Pancreas (tissue), 10 donors: ENCODE measurements around the gene NSD2. TPM values are rescaled to one million over a fixed set of nuclear protein-coding genes. Genes with fewer than 3 reads are reported as not detected.

Source experiments
- ATAC-seq, 4 donors: fragments of 200-7000 bp; cut with Tn5 transposase; one replicate each; pipeline versions ENCODE4 v1.8.0 to v1.9.1; 2020; ENCODE audit warnings: mild to moderate bottlenecking in 4 of 4, moderate library complexity in 4 of 4
- DNase-seq, 6 donors: peaks; one replicate each; pipeline ENCODE4 v3.0.0-alpha.2; 2020
- FAIRE-seq: peaks from 2 replicates; lab custom pipeline; 2012; peaks lifted over from hg19 to GRCh38; lab: Jason Lieb, UNC
- H3K27ac ChIP-seq, 4 donors: fragments of 200-600 bp; sonication (generic); 1 replicate in 3 of 4; 2 replicates in 1 of 4; pipeline versions ENCODE4 v1.5.0 to v1.8.0; 2020
- H3K27me3 ChIP-seq, 4 donors: fragments of 200-600 bp; one replicate each; pipeline ENCODE4 v1.8.0; 2021
- H3K36me3 ChIP-seq, 3 donors: fragments of 200-600 bp; sonication (generic) in 1 of 3; one replicate each; pipeline versions ENCODE4 v1.5.0 to v1.8.0; 2020 to 2021
- H3K4me1 ChIP-seq, 3 donors: fragments of 200-600 bp; one replicate each; pipeline ENCODE4 v1.8.0; 2021
- H3K4me3 ChIP-seq, 4 donors: fragments of 200-600 bp; sonication (generic) in 2 of 4; one replicate each; pipeline versions ENCODE4 v1.5.0 to v1.8.0; 2020 to 2021
- H3K9me3 ChIP-seq, 4 donors: fragments of 200-600 bp; one replicate each; pipeline ENCODE4 v1.8.0; 2021
- CTCF ChIP-seq, 4 donors: fragments of 200-600 bp; sonication (generic) in 3 of 4; IDR thresholded peaks; one replicate each; pipeline versions ENCODE4 v1.5.0 to v1.8.0; 2021; ENCODE audit warnings: antibody characterized with exemption in 4 of 4
- WGBS, 2 donors: extraction: QIAGEN DNeasy Blood & Tissue Kit; methylation state at CpG; one replicate each; pipeline ENCODE4 v1.1.7; 2013; 5-methylcytosine and 5-hydroxymethylcytosine counted together
- intact Hi-C, 3 donors: fragments of 100-400 bp; cut with DNase I; formaldehyde crosslinking; loops; one replicate each; pipeline versions ENCODE4 v1.11.1 to v1.14.2; 2022
- polyA plus RNA-seq, 2 donors: library from polyadenylated mRNA; stranded (reverse); fragments of 200-250 nt; gene quantifications; one replicate each; pipeline ENCODE4 v1.2.3, GENCODE V29; 2013
- total RNA-seq, 6 donors: library from RNA; stranded (reverse); fragmentation: NEBNext Ultra II Directional in 4 of 6; extraction: Animal tissue kit (Norgen Biotek cat#: 25700) in 4 of 6; gene quantifications; one replicate each; pipeline versions ENCODE4 v1.2.1 to v1.2.4, GENCODE V29; 2021 to 2023
- donor health status: healthy with polysubstance abuse.
- donor health status: DM: no; HTN: no; CAD: no; lungs with moderate emphysema.
- donor health status: DM: no; HTN: no; CAD: no.
- donor health status: control.
- donor health status: control.
- donor health status: Bipolar disorder and iron deficiency.
- donor health status: DM: yes; HTN: yes; CAD: no.
- donor health status: DM: no; HTN: no; CAD: no.
- donor health status: DM: no; HTN: no; CAD: no.
- donor health status: DM: yes; HTN: yes; CAD: no.

NSD2 gene
- total and polyA plus RNA-seq, 8 donors: 11.7 to 36.6 (median 22.4) TPM

GRCh38 chr4:1854752-1855151, 16.4 kb upstream of the NSD2 start:
- H3K4me1 ChIP-seq: peaks cover 9 to 23% (median 19%) of the 10 kb centered on the region in 3 donors
- intact Hi-C loops: no loop called here
- FAIRE-seq (no peak), DNase-seq (no peak), ATAC-seq (no peak)
- TF ChIP-seq CTCF (IDR thresholded peaks at IDR 0.05): no peak
- no peaks in the 10 kb centered on the region for H3K27me3 ChIP-seq
- H3K36me3 ChIP-seq: no peaks in the 10 kb centered on the region
- H3K27ac ChIP-seq: no peak overlapping the region
- peak overlapping the region in 3 of 4 donors; percentile 93 to 97 (median 96) for H3K4me3 ChIP-seq
- WGBS, 2 donors: 26 to 39% methylated on average over 1 of the region's 1 CpG
- H3K9me3 ChIP-seq: no peaks in the 10 kb centered on the region

- no peaks in the 10 kb centered on the region for H3K9me3 ChIP-seq
- no peak for TF ChIP-seq CTCF (IDR thresholded peaks at IDR 0.05)
- WGBS, 2 donors: 0% methylated on average over 52 to 92 of the region's 92 CpGs
- ATAC-seq (peak in 3 of 4 donors; percentile 1 to 45 (median 32)), DNase-seq (peak in 5 of 6 donors; percentile 27 to 80 (median 52)), FAIRE-seq (no peak)
- peak overlapping the region; percentile 93 to 97 (median 94) for H3K4me3 ChIP-seq
- H3K36me3 ChIP-seq: no peaks in the 10 kb centered on the region
- H3K27me3 ChIP-seq: no peaks in the 10 kb centered on the region
- H3K27ac ChIP-seq: peak overlapping the region; percentile 36 to 72 (median 60)
- peaks cover 9 to 23% (median 19%) of the 10 kb centered on the region in 3 donors for H3K4me1 ChIP-seq
- intact Hi-C loops: no loop called here
Observed at GRCh38 chr4:1855333-1856070, 15.7 kb upstream of the NSD2 start.

DNA sequence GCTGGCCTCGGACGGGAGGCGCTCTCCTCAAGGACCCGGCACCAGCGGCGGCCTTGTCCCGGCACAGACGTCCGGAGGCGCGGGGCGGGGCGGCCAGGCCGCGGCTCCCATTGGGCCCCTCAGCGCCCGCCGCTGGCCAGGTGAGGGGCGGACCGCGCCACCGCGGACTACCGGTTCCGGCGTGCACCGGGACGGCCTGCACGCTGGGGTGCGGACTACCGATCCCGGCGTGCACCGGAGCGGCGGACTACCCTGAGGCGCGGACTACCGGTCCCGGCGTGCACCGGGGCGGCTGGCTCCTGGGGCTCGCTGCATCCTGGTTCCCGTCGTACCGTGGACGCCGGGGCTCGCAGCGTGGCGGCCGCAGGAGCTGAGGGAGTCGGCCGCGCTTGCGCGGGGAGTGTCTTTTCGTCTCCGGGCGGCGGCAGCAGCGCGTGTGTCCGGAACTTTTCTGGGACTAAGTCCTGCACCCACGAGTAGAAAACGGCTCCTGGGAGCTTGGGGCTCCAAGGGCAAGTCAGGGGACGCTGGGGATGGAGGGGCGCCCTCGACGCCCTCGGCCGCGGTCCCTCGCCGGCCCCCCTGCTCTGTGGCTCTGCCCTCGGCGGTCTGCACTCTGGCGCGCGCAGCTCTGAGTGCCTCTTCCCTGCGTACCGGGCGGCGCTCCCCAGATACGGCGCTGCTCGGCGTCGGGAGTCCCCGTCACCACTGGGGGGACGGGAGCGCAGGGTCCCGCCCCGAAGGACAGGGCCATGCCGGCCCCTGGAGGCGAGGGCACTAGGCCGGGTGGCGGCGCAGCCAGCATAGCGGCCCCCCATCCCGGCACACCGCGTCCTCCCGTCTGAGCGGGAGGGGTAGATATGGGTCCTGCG, 14.9 kb upstream of the NSD2 start, which contains the start of gene LETM1:
Gene LETM1, minus strand, starts transcription at position 86 of the 872 bp plus-strand sequence. CDS start 206 bp downstream, outside the sequence.
- no peak for TF ChIP-seq CTCF (IDR thresholded peaks at IDR 0.05)
- intact Hi-C loops: no loop called here
- FAIRE-seq: no peak
- peak within 1 kb of the TSS; percentile 58 to 74 (median 68) for H3K27ac ChIP-seq
- H3K4me3 ChIP-seq: peak within 1 kb of the TSS; percentile 93 to 97 (median 94)
- WGBS, 2 donors: 0% methylated on average over 78 to 107 of the region's 107 CpGs
- no peaks in the 10 kb centered on the region for H3K36me3 ChIP-seq
- H3K27me3 ChIP-seq: no peaks in the 10 kb centered on the region
- peaks cover 9 to 19% (median 14%) of the 10 kb centered on the region in 3 donors for H3K4me1 ChIP-seq
- peak; percentile 95 to 98 (median 96) for ATAC-seq
- no peaks in the 10 kb centered on the region for H3K9me3 ChIP-seq
- DNase-seq: peak; percentile 96 to 99 (median 97)

GRCh38 chr4:1856943-1857699, 14.1 kb upstream of the NSD2 start:
- Histone ChIP-seq H3K27ac (peak overlapping the region; percentile 45 to 74 (median 60)), H3K4me3 (peak overlapping the region; percentile 93 to 97 (median 94)), H3K27me3 (no peaks in the 10 kb centered on the region), H3K4me1 (peaks cover 9 to 16% (median 11%) of the 10 kb centered on the region in 3 donors), H3K36me3 (no peaks in the 10 kb centered on the region), H3K9me3 (no peaks in the 10 kb centered on the region)
- DNase-seq (peak in 5 of 6 donors; percentile 38 to 76 (median 39)), ATAC-seq (peak; percentile 13 to 18 (median 18)), FAIRE-seq (no peak)
- intact Hi-C loops: no loop called here
- no peak for TF ChIP-seq CTCF (IDR thresholded peaks at IDR 0.05)
- 23% methylated on average over 32 of the region's 32 CpGs for WGBS, 2 donors
